ENCODE measurements around the gene FRRS1. TPM values are rescaled to one million over a fixed set of nuclear protein-coding genes. Genes with fewer than 3 reads are reported as not detected.

The FRRS1 gene
- total RNA-seq, 1 donor = 4.3 TPM

DNA sequence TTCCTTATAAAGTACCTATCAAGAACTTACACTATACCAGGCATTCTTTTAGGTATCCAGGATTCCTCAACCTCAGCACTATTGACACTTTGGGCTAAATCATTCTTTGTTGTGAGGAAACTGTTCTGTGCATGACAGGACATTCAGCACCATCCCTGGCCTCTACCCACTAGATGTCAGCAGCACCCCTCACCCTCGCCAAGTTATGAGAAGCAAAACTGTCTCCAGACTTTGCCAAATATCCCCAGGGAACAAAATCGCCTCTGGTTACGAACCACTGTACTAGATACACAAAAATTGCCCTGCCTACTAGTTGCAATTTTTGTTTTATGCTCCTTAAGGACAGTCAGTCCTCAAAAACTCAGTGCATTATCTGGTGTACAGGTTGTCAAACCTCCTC lies 84.9 kb downstream of the FRRS1 start:
- no peak for DNase-seq (ENCODE audit: low read depth in 2 of 3, low spot score in 2 of 3)

DNA sequence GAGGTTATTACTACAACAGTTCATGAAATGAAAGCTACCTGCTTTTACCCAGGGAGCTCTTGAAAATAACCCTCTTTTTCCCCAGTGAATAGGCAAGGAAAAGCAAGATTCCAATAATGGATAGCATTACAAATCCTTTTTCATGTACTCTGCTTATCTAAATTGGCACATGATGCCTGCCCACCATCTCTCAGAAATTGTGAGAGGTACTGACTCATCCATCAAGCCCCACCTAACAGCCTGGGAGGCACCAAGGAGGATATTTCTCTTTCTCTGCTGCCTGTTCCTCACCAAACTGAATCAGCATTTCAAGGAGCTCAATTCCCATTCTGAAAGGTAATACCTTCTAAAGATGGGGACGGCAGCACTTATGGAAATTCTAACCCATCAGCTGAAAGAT lies 86.2 kb downstream of the FRRS1 start:
- no peak for DNase-seq (ENCODE audit: low read depth in 2 of 3, low spot score in 2 of 3)

DNA sequence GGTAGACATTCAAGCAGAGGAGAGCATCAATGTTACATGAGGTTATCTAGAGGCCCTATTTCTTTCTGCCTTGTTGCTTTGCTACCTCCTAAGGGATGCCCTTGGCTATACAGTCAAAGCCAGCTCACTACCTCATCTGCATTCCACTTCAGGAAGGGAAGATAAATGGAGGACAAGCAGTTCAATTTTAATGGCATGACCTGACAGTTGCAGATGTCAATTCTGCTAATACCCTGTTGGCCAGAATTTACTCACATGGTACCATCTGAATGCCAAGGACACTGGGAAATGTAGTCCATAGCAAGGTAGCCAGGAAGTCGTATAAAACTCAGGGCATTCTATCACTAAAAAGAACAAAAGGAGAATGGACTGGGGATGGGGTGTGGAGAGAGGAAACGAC lies 89.0 kb downstream of the FRRS1 start:
- DNase-seq (ENCODE audit: low read depth in 2 of 3, low spot score in 2 of 3) = no peak

DNA sequence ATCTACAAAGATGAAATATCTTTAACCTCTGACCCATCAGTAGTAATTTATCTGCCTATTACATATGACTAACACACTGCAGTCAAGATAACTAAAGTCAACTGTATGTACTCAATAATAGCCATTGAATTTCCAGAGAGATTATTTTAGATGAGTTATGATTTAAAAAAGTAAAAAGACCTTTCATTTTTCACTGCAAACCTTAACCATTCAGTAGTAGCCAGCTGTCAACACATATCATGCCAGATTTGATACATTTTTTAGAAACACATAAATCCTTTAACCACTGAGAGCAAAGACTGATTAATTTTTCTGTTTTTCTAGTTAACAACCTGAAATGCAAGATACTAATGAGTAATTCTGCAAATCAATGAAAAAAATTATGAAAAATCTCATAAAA lies 89.6 kb downstream of the FRRS1 start:
- no peak for DNase-seq (ENCODE audit: low read depth in 2 of 3, low spot score in 2 of 3)

DNA sequence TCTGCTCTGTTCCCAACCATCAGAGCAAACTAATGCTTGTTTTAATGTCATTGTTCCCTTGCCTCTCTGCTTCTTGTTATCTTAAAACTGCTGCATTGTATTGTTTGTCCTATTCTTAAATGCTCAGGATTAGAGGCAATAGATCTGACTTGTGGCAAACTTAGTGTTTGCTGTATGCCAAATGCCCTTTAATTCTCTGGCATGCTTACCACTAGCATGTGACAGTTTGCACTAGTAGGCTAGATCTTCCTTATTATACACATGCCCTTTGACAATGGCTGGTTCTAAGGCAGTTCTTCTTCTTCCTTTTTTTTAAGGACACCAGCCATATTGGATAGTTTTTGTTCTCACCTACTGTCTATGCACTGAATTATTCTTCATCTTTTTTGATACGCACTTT lies 90.4 kb downstream of the FRRS1 start:
- DNase-seq (ENCODE audit: low read depth in 2 of 3, low spot score in 2 of 3) = no peak

DNA sequence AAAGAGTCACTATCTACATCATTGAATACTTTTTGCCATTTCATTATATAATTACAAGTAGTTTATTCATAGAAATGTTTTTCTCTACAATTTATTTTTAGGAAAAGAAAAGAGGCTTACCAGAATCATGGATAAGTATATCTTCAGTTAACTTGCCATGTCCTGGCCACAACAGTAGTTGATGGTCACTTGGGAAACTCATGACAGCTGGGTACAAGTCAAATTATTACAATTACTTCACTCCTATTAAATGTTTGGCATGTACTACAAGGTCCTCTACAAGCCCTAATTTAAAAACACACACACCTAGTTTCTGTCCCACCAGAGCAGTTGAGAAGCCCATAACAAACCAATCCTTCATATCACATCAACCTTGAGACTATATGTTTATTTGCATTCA lies 91.1 kb downstream of the FRRS1 start:
- DNase-seq (ENCODE audit: low read depth in 2 of 3, low spot score in 2 of 3) = no peak

DNA sequence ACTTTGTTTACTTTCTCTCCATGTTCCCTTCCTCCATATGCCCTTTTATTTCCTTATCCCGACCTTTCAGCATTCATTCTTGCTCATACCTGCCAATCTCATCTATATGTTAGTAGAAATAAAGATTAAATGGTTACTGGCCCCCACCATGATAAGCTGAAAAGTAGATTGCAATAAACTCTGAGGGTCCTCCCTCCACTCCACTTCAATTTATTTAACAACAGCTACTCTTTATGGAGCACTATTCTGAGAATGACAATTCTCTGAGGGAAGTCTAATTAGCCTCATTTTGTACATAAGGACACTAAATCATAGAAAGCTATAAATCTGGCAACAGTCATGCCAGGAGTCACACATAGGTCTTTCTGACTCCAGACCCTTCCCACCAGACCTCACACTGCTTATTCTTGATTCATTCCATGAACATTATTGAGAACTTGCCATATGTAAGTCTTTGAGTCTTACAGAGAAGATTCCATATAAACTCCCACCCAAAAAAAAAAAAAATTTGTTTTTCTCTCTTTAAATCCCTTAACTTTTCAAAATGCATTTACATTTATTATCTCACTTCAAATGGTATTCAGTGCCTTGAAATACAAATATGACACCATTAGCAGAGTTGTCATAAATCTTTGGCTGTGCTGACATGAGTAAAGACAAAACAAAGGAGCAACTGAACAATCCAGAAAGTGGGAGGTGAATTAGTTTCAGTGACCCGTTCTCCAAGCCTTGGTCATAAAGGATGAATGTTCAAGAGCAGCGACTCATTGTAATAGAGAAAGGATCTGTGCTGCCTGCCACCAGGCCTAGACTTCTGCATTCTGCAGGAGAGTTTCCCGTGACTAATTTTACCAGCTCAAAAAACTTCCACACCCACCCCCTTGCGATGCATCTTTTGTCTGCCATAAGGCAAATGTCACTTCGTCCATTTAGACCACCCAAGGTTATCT lies 92.0 kb downstream of the FRRS1 start:
- DNase-seq (ENCODE audit: low read depth in 2 of 3, low spot score in 2 of 3) = no peak

DNA sequence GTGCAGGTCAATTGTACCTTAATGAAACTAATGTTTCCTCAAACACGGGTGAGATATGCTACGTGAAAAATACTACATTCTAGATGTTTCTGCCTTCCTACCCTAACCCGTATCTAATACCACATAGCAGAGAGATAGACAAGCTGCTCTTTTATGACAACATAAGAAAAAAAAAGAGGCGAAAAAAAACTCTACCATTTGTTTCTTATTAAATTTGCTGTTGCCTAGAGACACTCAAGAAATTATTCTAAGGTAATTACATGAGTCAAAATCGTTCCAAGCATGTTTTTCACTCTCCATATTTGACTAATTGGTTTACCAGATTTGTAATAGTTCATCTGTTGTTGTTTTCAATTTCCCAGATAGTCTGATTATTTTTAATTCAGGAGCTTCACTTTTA lies 93.1 kb downstream of the FRRS1 start:
- DNase-seq (ENCODE audit: low read depth in 2 of 3, low spot score in 2 of 3) = no peak

DNA sequence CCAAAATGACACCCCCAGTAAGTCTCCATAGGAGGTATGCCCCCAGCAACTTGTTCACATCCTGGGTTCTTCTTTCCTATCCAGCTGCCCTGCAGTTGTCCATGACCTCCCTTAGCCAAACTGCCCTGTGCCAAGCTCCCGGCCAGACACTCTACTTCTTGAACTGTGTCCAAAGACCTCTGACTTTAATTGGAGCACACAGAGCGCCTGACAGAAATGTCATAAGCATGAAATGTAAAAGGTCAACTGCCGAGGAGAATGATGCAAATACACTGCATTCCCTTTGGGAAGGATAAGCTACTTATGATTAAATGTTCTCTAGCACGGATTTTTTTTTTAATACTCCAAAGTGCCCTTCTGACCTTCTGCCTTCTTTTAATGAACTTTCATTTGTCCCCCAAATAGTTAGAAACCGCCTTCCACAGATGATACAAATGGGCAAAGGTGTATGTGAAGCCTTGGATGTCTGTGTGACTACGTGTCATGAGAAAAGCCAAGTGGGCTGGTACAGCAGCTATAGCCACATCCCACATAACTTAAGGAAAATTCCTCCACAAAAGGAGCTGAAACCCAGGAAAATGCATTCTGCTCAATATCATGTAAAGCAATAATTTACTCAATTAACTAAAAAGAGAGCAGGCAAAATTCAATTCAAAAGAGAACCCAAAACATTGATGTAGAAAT lies 93.8 kb downstream of the FRRS1 start:
- no peak for DNase-seq (ENCODE audit: low read depth in 2 of 3, low spot score in 2 of 3)

DNA sequence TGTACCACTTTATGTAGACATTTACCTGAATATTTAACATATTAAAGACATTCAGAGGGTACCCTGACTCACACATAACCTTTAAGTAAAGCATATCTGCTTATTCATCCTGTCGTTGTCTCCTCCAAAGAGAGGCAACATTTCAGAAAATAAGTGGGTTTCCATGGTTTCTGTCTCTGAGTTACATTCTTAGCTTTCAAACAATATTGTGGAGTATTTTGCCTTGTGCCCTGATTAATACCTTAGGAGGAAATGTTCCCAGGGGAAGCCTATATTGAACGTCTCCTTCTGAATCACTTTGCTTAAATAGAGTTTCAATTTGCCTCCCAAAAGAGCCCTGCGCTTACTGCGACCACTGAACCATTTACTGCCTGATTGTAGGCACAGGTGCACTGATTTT lies 94.4 kb downstream of the FRRS1 start:
- no peak for DNase-seq (ENCODE audit: low read depth in 2 of 3, low spot score in 2 of 3)

DNA sequence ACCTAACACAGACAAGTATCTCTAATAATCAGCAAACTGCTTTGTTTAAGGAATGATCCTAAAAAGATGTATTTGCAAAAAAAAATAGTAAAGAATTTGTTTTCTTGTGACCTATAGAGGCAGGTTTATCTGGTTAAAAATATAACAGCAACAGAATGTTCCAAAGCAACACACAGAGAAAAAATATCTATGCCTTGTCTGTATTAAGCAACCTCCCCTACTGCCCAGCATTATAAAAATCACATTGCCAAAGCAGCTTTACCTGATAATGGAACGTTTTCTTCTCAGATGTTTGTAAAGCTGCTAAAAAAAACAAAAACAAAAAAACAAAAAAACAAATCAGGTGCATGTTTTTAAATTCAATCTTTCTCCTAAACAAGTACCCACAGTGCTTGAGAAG lies 95.9 kb downstream of the FRRS1 start:
- no peak for DNase-seq (ENCODE audit: low read depth in 2 of 3, low spot score in 2 of 3)

DNA sequence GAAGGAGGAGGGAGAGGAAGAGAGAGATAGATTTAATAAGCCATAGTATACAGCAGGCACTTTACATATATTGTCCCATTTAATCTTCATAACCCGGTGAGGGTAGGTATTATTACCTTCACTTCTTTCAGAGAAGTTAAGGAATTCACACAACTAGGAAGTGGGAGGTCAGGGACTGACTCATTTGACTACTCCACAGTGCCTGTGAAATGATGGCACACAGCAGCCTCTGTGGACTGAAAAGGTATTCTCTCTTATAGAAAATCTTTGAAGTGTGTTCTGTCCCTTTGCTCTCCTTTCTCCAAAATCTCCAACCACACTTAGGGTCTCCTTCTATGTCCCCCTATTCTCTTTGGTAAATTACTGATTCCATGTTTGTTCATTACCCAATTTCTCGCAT lies 96.6 kb downstream of the FRRS1 start:
- DNase-seq (ENCODE audit: low read depth in 2 of 3, low spot score in 2 of 3) = no peak

DNA sequence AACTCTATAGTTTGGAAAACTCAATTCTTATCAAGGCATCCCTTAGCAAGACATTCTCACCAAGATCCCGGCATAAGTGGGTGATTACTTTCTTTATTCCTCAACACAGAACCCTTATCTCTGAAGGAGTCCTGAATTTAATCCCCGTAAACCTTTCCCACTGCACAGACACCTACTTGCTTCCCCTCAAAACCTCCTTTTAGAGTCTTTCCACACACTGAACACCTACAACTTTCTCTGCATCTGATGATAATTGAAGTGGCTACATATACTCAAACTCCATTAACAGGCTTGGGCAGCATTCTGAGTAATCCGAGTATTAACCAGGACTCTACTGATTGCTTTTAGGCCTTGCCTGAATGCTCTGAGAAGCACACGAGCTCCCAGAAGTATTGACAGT lies 97.1 kb downstream of the FRRS1 start:
- no peak for DNase-seq (ENCODE audit: low read depth in 2 of 3, low spot score in 2 of 3)

DNA sequence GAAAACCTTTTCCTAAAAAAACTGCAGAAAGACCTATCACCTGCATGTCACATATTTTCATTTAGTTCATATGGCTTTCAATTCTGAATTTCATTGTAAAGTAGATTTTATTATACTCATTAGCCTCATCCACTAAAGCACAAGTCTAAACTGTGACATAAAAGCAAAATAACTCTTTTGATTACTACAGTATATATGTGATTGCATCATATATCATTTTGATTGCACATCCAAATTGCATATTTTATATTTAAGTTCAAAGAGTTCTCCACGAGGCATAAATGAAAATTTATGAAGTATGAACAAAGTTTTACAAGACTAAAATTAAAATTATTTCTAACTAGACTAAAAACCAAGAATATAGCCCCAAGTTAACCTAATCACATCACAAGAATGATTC lies 101.2 kb downstream of the FRRS1 start:
- no peak for DNase-seq (ENCODE audit: low read depth in 2 of 3, low spot score in 2 of 3)

DNA sequence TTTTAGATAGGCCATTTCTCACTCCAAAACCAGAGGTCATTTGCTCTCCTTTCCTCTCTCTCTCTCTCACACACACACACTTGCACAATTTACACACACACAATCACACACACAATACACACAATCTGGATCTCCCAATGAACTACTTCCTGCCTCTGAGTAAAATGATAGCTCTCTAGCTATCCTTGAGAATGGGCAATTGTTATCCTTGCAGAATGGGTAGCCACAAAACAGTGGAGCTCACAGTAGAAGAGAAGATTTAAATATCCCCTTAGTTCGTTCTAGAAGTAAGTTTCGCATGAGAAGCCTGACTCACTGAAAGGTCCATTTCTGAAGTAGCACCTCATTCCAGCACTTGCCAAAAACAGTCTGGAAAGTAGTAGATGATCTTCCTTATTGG lies 102.9 kb downstream of the FRRS1 start:
- no peak for DNase-seq (ENCODE audit: low read depth in 2 of 3, low spot score in 2 of 3)

DNA sequence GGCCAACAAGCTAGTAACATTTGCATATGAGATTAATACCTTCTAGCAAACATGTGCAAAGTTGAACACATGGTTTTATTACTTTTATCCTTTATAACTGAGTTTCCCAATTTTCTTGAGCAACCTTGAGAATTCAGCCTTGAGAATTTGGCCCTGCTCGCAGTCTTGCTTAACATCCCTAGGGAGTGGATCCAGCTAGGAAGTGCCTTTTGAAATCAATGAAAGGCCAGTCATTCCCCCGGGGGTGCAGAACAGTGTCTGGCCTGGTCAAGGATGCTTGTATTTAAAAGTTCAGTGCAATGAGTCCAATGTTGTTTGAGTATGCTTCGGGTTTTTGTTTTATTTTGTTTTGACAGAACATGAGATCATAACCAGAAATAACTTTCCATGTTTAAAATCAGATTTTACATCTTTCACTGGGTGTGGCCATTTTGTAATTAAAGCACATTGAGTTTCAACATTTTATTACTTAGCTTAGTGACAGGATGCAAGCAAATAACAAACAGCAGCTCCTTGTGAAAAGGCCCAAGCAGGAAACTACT lies 103.8 kb downstream of the FRRS1 start:
- DNase-seq (ENCODE audit: low read depth in 2 of 3, low spot score in 2 of 3) = no peak

DNA sequence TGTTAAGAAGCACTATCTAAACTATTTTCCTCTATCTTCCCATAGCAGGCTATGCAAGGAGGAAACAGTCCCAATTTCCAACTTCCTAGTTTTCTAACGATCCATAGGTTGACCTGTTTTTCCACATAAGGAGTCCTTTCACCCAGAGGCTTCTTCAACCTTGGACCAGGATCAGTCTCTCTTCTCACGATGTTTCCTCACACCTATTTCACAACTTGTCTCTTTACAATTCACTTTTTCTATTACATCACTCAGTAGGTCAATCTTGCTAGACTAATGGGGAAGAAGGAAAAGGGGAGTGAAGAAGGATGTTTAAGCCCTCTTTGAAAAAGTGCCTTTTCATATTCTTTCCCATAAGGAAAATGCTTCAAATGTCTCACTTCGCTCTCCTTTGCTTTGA lies 104.7 kb downstream of the FRRS1 start:
- DNase-seq (ENCODE audit: low read depth in 2 of 3, low spot score in 2 of 3) = no peak

DNA sequence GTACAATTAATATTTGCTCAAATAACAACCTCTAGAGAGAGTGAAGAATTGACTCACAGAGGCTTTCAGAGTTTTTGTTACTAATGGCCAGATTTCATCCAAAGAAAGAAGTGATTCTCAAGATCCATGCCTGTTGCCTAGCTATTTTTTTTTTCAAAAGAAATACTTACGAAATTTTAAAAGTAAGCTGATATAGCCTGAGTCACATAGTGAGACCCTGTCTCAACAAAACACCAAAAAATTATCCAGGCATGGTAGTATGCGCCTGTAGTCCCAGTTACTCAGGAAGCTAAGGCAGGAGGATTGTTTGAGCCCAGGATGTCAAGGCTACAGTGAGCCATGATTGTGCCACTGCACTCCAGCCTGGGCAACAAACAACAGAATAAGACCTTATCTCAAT lies 105.9 kb downstream of the FRRS1 start:
- no peak for DNase-seq (ENCODE audit: low read depth in 2 of 3, low spot score in 2 of 3)

DNA sequence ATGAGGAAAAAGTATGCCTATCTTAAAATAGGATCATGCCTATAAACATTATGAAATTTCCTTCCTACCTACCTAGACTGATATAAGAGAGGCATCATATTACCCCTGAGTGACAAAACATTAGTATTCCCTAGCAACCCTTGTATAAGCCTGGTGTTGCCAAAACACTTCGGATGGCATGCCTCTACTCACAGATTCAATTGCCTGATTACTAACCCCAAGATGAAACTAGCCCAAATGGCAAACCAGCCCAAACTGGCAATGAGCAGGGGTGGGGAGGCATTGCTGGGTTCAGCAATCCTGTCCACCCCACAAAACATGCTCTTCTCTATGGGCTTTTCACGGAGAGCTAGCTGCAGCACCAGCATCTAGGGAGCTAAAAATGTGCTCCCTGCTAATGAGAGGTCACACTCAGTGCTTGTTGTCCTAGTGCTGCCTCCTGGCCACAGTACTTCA lies 106.7 kb downstream of the FRRS1 start:
- DNase-seq (ENCODE audit: low read depth in 2 of 3, low spot score in 2 of 3) = no peak
